Activated CD4-positive, alpha-beta T cell treated with anti-CD3 and anti-CD28 coated beads, Interleukin-10, Interleukin-2, amounts not matched to agents 100 ng/mL and 50 ng/mL, durations not matched to agents 16 hours and 8 hours (primary cell): ENCODE data around the gene KRTAP10-10.
"Not testable (repeated sequence)": the region's sequence is repeated elsewhere in the genome, so short reads cannot be mapped to it uniquely, and the experiment has no call there.

Experiments
- DNase-seq: peaks from one replicate; pipeline ENCODE4 v3.0.0-alpha.2; 2020

KRTAP10-10 gene

GRCh38 chr21:44637018-44637850 is at the start of gene KRTAP10-10:
TSS of gene KRTAP10-10 (plus strand) at chr21:44637356. CDS start at chr21:44637418, 62 bp downstream.
- DNase-seq = no peak

DNA sequence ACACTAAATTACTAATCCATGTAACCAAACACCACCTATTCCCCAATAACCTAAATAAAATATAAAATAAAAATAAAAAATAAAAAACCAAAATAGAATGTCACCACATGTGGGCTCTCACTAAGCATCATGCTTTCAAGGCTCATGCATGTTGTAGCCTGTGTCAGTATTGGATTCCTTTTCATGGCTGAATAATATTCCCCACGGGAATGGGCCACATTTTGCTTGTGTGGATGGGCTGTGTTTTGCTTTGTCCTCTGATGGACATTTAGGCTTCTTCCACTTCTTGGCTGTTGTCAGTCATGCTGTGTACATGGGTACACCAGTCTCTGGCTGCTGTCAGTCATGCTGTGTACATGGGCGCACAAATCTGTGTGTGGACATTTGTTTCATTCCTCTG is 48.1 kb upstream of the KRTAP10-10 start:
- DNase-seq = no peak

DNA sequence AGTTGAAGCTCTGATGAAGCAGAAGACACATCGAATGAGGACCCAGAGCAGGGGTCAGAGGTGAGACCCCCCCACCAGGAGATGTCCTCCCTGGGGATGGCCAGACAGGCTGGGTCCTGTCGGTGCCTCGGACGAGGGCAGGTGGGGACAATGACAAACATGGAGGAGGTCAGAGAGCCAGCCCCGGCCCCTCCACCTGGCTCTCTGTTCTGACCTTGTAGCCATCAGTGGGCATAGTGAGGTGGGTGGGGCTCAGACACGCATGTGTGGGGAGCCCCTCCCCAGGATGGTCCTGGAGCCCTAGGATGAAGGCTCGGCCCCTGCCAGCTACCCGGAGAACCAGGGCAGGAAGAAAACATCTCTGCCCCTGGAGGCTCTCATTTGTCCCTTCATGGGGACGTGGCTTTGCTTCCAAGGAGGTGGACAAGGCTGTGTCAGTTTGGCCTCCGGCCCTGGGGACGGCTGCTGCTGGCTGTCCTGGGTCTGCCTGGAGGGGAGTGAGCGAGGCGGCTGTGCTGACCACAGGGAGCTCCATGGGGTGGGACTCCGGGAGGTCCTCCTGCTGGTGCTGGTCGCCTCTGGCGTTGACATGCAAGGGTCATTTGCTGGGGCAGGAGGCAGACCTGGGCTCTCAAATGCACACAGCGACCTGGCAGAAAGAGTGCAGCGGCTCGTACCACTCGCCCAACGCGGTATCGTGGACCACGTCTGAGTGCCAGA is 47.4 kb upstream of the KRTAP10-10 start:
- DNase-seq = no peak

- DNase-seq = no peak
Observed at GRCh38 chr21:44590311-44590721, 46.8 kb upstream of the KRTAP10-10 start.

GRCh38 chr21:44590897-44591800 is 46.0 kb upstream of the KRTAP10-10 start:
- not testable (repeated sequence) for DNase-seq

GRCh38 chr21:44591801-44592130 is 45.4 kb upstream of the KRTAP10-10 start:
- DNase-seq = not testable (repeated sequence)

DNA sequence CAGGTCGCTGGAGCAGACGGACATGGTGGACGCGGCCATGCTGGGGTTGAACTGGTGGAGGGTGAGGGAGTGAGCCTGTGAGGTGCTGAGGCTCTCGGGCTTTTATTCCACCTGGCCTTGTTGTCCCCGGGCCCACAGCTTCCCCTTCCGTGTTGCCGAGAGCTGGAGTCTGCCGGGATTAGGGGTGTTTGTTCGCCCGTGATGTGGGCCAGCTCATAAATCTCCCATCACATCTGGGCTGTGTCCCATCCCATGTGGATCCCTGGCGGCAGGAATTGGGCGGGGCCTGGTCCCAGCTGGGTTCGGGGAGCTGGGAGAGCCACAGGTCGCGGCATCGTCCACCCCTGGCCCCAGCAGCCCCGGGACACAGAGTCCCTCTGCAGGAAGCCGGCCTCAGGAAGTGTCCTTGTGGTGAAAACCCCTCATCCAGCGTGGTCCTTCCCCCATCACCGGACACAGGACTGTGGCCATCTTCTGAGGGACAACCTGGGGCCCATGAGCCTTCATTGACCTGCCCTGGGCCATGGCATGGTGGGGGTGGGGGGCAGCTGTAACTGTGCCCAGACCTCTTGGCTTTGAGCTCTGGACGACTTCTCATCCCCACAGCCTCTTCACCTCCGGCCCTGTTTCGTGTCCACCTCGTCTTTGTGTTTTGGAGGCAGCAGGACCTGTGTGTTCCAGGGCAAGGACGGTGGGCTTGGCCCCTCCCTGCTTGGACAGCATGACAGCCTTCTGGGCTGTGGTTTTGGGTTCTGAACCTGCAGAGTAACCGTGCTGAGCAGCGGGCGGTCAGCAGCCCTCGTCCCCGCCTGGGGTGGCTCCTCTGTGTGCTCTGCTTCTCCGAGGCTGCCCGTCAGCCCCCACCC is 44.5 kb upstream of the KRTAP10-10 start, which contains the start of gene KRTAP10-6:
TSS of gene KRTAP10-6 (minus strand) at position 60 of the 866 bp plus-strand sequence. CDS start at position 39, 21 bp downstream.
- no peak for DNase-seq

DNA sequence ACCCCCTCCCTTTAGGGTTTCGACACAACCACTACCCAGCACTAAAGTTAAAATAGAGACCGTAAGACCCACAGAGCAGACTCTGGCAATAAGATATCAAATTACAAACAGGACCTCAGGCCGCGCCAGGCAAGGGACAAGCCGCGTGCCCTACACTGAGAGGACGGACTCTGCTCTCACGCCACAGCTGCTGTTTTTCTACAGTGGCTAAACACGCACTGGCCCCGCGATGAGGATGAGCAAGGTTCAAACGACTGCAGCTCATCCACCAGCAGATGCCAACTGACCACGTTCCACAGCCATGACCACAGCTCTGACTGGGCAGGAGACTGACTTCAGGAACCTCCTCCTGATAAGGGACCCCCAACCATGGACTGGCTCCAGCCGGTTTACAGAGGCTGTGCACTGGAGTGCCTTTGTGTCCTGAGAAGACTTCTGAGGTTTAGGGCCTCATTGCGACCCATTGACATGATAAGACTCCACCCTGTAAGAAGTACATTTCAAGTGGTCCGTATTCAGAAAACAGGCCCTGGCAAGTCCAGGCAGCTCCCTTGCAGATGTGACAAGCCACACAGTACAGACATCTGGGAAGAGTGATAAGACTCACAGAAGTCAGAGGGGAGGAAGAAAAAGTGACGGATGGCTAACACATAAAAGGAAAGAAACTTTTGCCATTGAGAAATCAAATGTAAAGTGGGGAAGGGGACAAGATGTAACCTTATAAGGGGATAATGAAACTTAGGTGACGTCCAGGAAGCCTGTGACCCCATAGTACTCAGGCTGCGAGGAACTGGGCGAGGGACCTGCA is 43.4 kb upstream of the KRTAP10-10 start:
- no peak for DNase-seq

GRCh38 chr21:44594406-44594916 is 42.7 kb upstream of the KRTAP10-10 start:
- DNase-seq = no peak

- DNase-seq = no peak
Observed at GRCh38 chr21:44595524-44595923, 41.6 kb upstream of the KRTAP10-10 start.

DNA sequence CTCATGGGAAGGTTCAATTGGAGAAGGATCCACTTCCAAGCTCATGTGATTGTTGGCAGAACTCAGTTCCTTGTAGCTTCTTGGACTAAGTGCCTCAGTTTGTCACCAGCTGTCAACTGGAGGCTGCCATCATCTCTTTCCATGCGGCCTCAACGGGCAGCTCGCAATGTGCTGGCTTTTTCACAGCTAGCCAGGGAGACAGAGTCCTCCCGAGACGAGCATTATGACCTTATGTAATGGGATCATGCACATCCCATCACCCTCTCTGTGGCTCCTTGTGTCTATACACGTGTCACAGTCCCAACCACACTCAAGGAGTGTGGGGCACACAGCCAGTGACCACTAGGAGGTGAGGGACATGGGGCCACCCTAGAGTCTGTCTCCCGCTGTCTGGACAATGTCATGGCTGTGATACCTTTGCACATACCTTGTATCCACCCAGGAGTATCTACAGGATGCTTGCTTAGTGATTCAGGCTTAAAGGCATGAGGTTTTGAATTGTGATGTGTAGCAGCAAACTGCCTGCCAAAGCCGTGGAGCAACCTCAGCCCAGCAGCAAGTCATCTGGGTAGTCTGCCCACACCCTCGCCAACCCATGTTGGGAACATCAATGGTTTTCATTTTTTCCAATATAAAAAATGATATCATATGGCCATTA is 41.0 kb upstream of the KRTAP10-10 start:
- no peak for DNase-seq

DNA sequence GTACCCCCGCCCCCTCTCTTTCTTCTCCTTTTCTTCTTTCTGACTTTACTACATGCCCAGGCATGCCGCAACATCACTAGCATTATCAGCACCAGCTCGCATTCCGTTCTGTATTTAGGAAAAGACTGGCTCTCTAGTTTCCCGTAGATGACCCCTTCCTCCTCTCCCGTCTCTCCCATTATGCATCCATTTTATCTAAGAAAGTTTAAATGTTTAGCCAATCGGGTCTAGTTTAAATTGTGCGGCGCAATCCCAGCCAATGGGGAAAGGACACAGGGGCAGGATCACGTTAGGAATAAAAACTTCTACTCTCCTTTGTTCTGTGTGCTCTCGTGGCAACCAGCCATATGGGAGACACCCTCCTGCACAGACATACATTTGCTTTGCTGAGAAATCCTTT is 39.1 kb upstream of the KRTAP10-10 start:
- no peak for DNase-seq

DNA sequence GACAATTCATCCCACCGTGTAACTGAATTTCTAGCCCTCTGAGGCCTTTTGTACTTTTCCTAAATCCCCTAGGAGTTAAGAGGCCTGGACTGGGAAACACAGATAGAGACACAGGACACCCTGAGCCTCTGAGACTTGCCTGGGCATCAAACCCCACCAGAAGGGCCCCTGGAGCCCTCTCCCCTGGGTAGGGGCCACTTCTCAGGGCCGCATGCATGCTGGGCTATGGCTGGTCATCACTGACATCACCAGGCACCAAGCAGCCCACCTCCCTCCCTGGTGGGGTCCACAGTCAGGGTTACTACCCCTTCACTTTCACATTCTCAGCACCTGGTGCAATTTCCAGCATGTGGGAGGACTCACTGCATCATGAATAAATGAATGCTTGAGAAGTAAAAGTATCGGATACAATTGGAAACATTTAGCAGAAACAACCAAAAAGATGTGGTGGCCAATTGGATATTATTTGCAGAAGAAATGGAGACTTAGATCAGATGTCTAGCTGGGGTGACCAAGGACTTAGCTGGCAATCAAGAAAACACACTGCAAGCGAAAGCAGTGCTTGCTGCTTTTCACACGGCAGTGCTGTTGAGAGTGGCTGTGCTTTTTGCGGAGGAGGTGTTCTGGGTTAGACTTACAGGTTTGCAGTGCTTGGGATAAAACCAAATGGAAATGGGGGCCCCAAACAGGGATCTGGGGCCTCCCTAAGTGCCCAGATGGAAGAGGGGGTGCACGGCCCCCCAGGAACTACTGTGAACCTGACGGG is 37.7 kb upstream of the KRTAP10-10 start:
- no peak for DNase-seq

DNA sequence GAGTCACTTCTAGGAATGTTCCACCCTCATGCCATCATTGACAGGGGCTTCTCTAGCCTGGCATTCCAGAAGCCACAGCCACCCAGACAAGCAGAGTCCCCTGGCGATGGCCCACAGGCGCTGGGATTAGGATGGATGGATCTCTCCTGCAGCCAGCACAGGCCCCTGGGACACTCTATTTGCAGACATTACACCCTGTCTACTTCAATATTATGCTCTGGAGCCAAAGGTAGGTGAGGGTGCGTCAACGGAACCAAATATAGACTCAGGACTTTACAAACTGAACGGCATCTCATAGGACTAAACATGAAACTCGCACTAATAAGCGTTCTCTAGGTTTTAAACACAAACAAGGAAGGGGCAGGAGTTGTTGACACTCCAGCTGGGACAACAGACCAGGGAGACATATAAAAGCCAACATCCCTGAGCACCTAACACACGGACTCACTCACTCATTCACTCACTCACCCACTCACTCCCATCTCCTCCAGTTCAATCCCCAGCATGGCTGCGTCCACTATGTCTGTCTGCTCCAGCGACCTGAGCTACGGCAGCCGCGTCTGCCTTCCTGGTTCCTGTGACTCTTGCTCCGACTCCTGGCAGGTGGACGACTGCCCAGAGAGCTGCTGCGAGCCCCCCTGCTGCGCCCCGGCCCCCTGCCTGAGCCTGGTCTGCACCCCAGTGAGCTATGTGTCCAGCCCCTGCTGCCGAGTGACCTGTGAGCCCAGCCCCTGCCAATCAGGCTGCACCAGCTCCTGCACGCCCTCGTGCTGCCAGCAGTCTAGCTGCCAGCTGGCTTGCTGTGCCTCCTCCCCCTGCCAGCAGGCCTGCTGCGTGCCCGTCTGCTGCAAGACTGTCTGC is 36.8 kb upstream of the KRTAP10-10 start, which contains the start of gene KRTAP10-7:
TSS of gene KRTAP10-7 (plus strand) at position 480 of the 861 bp plus-strand sequence. CDS start at position 505, 25 bp downstream.
- DNase-seq = not testable (repeated sequence)

- not testable (repeated sequence) for DNase-seq
Observed at GRCh38 chr21:44601091-44601490, 36.1 kb upstream of the KRTAP10-10 start.

DNA sequence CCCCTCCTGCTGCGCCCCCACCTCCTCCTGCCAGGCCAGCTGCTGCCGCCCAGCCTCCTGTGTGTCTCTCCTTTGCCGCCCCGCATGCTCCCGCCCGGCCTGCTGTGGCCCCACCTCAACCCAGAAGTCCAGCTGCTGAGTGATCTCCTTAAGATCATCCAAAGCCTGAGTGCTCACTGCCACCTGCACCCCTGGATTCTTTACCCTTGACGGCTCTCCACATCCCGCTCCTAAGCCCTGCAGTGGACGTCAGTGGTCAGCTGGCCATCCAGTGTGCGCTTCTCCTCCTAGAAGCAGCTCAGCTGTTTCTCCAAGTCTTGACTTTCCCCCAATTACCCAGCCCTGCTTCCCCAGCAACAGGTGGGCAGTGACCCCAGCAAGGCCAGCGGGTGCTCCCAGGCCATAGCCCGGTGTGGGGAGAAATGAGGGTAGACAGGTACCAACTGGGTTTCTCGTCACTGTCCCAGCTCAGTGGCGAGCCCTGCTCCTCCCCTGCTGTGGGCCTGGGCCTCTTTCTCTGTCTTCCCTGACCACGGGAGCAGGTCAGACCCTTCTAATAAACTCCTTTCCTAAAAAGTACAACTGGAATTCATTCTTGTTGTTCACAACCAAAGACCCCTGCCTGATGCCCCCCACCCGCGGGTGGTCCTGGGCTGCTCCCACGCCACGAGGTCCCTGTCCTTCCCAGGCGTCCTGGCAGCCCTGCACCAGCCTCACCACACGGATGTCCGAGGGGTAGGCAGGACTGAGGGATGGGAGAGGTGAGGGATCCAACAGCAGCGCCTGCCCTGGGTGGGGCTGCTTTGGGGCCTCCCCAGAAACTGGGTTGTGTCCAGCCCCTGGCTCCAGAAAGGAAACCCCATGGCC is 35.3 kb upstream of the KRTAP10-10 start:
- DNase-seq = no peak

GRCh38 chr21:44602463-44602850 is 34.7 kb upstream of the KRTAP10-10 start:
- no peak for DNase-seq
